Activated T-helper 1 cell treated with anti-CD3 and anti-CD28 coated beads, Interleukin-2, amount 50 U/mL, for 16 hours (primary cell): ENCODE measurements around the gene UQCR10.
A peak's percentile ranks its signal among the peaks of the same experiment; 100 is the strongest.

Source experiments
- DNase-seq, 2 donors: peaks; one replicate each; pipeline ENCODE4 v3.0.0-alpha.2; 2020; ENCODE audit warnings: low read depth in 1 of 2, low spot score in 1 of 2

UQCR10 gene

GRCh38 chr22:29767171-29768051 is at the start of gene UQCR10:
Gene UQCR10 (plus strand): TSS chr22:29767369. CDS start chr22:29767399, 30 bp downstream.
- DNase-seq, result peak; percentile 87 to 88

- no peak for DNase-seq
Observed at GRCh38 chr22:29717789-29718188, 49.4 kb upstream of the UQCR10 start.

- DNase-seq, result no peak
Observed at GRCh38 chr22:29718949-29719898, 47.9 kb upstream of the UQCR10 start.

GRCh38 chr22:29719899-29720645 is 47.1 kb upstream of the UQCR10 start, which contains the start of gene CABP7:
Gene CABP7 (plus strand): TSS chr22:29720003. CDS start chr22:29720425, 422 bp downstream.
- DNase-seq, result no peak

GRCh38 chr22:29720811-29721323 is 46.3 kb upstream of the UQCR10 start:
- DNase-seq, result no peak

- DNase-seq, result no peak
Observed at GRCh38 chr22:29722151-29722550, 45.0 kb upstream of the UQCR10 start.

GRCh38 chr22:29722587-29722986 is 44.6 kb upstream of the UQCR10 start:
- no peak for DNase-seq

- DNase-seq, result no peak
Observed at GRCh38 chr22:29723766-29724165, 43.4 kb upstream of the UQCR10 start.

GRCh38 chr22:29724843-29725242 is 42.3 kb upstream of the UQCR10 start:
- DNase-seq, result no peak

- DNase-seq, result no peak
Observed at GRCh38 chr22:29726106-29726505, 41.1 kb upstream of the UQCR10 start.

- no peak for DNase-seq
Observed at GRCh38 chr22:29726512-29727130, 40.5 kb upstream of the UQCR10 start.

GRCh38 chr22:29727131-29727523 is 40.0 kb upstream of the UQCR10 start:
- DNase-seq, result no peak

GRCh38 chr22:29729161-29729560 is 38.0 kb upstream of the UQCR10 start:
- no peak for DNase-seq

GRCh38 chr22:29731058-29731850 is 35.9 kb upstream of the UQCR10 start:
- no peak for DNase-seq

- DNase-seq, result no peak
Observed at GRCh38 chr22:29732883-29733282, 34.3 kb upstream of the UQCR10 start.

- DNase-seq, result no peak
Observed at GRCh38 chr22:29733362-29734201, 33.6 kb upstream of the UQCR10 start.

- no peak for DNase-seq
Observed at GRCh38 chr22:29734406-29734805, 32.8 kb upstream of the UQCR10 start.

- no peak for DNase-seq
Observed at GRCh38 chr22:29734838-29735237, 32.3 kb upstream of the UQCR10 start.

GRCh38 chr22:29735416-29735815 is 31.8 kb upstream of the UQCR10 start:
- no peak for DNase-seq
